NT2/D1 (cell line): ENCODE results near the gene BTG1.

Experiments used
- DNase-seq: peaks from one replicate; pipeline ENCODE4 v3.0.0-alpha.2; 2011; ENCODE audit warnings: low read depth, low spot score
- H3K27me3 ChIP-seq: 2 replicates; pipeline ENCODE4 v1.6.0; 2011; ENCODE audit warnings: mild to moderate bottlenecking; ENCODE audit not compliant: insufficient read length, insufficient read depth
- H3K36me3 ChIP-seq: 2 replicates; pipeline ENCODE4 v1.6.1; 2011; ENCODE audit warnings: mild to moderate bottlenecking, low read length, mixed read lengths; ENCODE audit not compliant: insufficient read depth, insufficient read length
- H3K4me1 ChIP-seq: 2 replicates; pipeline ENCODE4 v1.5.1; 2011; ENCODE audit not compliant: insufficient read depth, insufficient read length
- H3K4me3 ChIP-seq: 2 replicates; pipeline ENCODE4 v1.5.1; 2011; ENCODE audit warnings: low read depth; ENCODE audit not compliant: insufficient read length
- H3K9ac ChIP-seq: 2 replicates; pipeline ENCODE4 v1.6.0; 2011; ENCODE audit warnings: low read depth; ENCODE audit not compliant: insufficient read length
- H3K9me3 ChIP-seq: 2 replicates; pipeline ENCODE4 v1.5.1; 2011; ENCODE audit warnings: mild to moderate bottlenecking, low read length; ENCODE audit not compliant: insufficient read depth
- SUZ12 ChIP-seq: IDR thresholded peaks from 2 replicates; pipeline ENCODE4 v1.6.1; 2011; ENCODE audit not compliant: insufficient read length, insufficient read depth; ENCODE audit errors: extremely low read depth
- YY1 ChIP-seq: IDR thresholded peaks from 2 replicates; pipeline ENCODE4 v1.6.1; 2011; ENCODE audit not compliant: insufficient read length, insufficient read depth
- ZNF274 ChIP-seq: IDR thresholded peaks from 2 replicates; pipeline ENCODE4 v1.6.1; 2011; ENCODE audit warnings: mild to moderate bottlenecking, low read depth, low read length

The BTG1 gene

GRCh38 chr12:92121826-92122225 is 23.8 kb downstream of the BTG1 start:
- Histone ChIP-seq H3K9ac (no peak overlapping the region), H3K4me3 (no peak overlapping the region), H3K27me3 (no peaks in the 10 kb centered on the region), H3K4me1 (no peaks in the 10 kb centered on the region), H3K36me3 (no peaks in the 10 kb centered on the region), H3K9me3 (no peaks in the 10 kb centered on the region)
- DNase-seq: no peak
- TF ChIP-seq YY1 (no peak), ZNF274 (no peak), SUZ12 (no peak)

GRCh38 chr12:92118826-92119536 is 26.7 kb downstream of the BTG1 start:
- Histone ChIP-seq H3K9ac (no peak overlapping the region), H3K4me1 (no peaks in the 10 kb centered on the region), H3K27me3 (no peaks in the 10 kb centered on the region), H3K4me3 (no peak overlapping the region), H3K36me3 (no peaks in the 10 kb centered on the region), H3K9me3 (no peaks in the 10 kb centered on the region)
- DNase-seq: no peak
- TF ChIP-seq SUZ12 (no peak), YY1 (no peak), ZNF274 (no peak)

GRCh38 chr12:92114834-92115233 is 30.8 kb downstream of the BTG1 start:
- H3K9ac ChIP-seq: no peak overlapping the region
- H3K9me3 ChIP-seq: no peaks in the 10 kb centered on the region
- no peaks in the 10 kb centered on the region for H3K36me3 ChIP-seq
- no peak overlapping the region for H3K4me3 ChIP-seq
- no peaks in the 10 kb centered on the region for H3K4me1 ChIP-seq
- TF ChIP-seq SUZ12 (no peak), YY1 (no peak), ZNF274 (no peak)
- no peaks in the 10 kb centered on the region for H3K27me3 ChIP-seq
- no peak for DNase-seq

GRCh38 chr12:92111256-92111655 is 34.4 kb downstream of the BTG1 start:
- Histone ChIP-seq H3K27me3 (no peaks in the 10 kb centered on the region), H3K9ac (no peak overlapping the region), H3K4me3 (no peak overlapping the region), H3K4me1 (no peaks in the 10 kb centered on the region), H3K36me3 (no peaks in the 10 kb centered on the region), H3K9me3 (no peaks in the 10 kb centered on the region)
- TF ChIP-seq YY1 (no peak), ZNF274 (no peak), SUZ12 (no peak)
- no peak for DNase-seq

- H3K4me3 ChIP-seq: no peak overlapping the region
Measured at GRCh38 chr12:92110083-92110640, 35.5 kb downstream of the BTG1 start.

GRCh38 chr12:92109613-92110012 is 36.0 kb downstream of the BTG1 start:
- Histone ChIP-seq H3K27me3 (no peaks in the 10 kb centered on the region), H3K9ac (no peak overlapping the region), H3K4me3 (no peak overlapping the region), H3K9me3 (no peaks in the 10 kb centered on the region), H3K4me1 (no peaks in the 10 kb centered on the region), H3K36me3 (no peaks in the 10 kb centered on the region)
- no peak for DNase-seq
- TF ChIP-seq ZNF274: no peak
- no peak for TF ChIP-seq YY1
- no peak for TF ChIP-seq SUZ12

More at GRCh38 chr12:92110083-92110640, 35.5 kb downstream of the BTG1 start:
- TF ChIP-seq SUZ12 (no peak), ZNF274 (no peak), YY1 (no peak)
- no peaks in the 10 kb centered on the region for H3K4me1 ChIP-seq
- no peak for DNase-seq
- no peaks in the 10 kb centered on the region for H3K36me3 ChIP-seq
- H3K27me3 ChIP-seq: no peaks in the 10 kb centered on the region
- no peaks in the 10 kb centered on the region for H3K9me3 ChIP-seq
- no peak overlapping the region for H3K9ac ChIP-seq

- H3K36me3 ChIP-seq: no peaks in the 10 kb centered on the region
- H3K27me3 ChIP-seq: no peaks in the 10 kb centered on the region
- no peaks in the 10 kb centered on the region for H3K9me3 ChIP-seq
- no peak overlapping the region for H3K4me3 ChIP-seq
- DNase-seq: no peak
- TF ChIP-seq YY1: no peak
- no peak for TF ChIP-seq SUZ12
- TF ChIP-seq ZNF274: no peak
- H3K4me1 ChIP-seq: no peaks in the 10 kb centered on the region
- no peak overlapping the region for H3K9ac ChIP-seq
Measured at GRCh38 chr12:92108651-92109050, 37.0 kb downstream of the BTG1 start.
